Endometrial microvascular endothelial cells (primary cell): ENCODE results near the gene WDR1. TPM values are rescaled to one million over a fixed set of nuclear protein-coding genes. Genes with fewer than 3 reads are reported as not detected.

ENCODE experiments used
- in situ Hi-C: cut with HindIII; loops from 2 replicates; pipeline ENCODE4 v1.10.0; 2017; ENCODE audit warnings: low sequenced_read_pairs, low pct_unique_long_range_greater_than_20kb; ENCODE audit errors: inconsistent ontology term
- total RNA-seq: library from RNA; depleted of rRNA; stranded (reverse); fragments of >200 nt; gene quantifications from one replicate; pipeline ENCODE4 v1.2.3, GENCODE V29; 2015; ENCODE audit errors: inconsistent ontology term

Gene WDR1
- total RNA-seq, 1 donor from 2014 or later: 477 TPM

DNA sequence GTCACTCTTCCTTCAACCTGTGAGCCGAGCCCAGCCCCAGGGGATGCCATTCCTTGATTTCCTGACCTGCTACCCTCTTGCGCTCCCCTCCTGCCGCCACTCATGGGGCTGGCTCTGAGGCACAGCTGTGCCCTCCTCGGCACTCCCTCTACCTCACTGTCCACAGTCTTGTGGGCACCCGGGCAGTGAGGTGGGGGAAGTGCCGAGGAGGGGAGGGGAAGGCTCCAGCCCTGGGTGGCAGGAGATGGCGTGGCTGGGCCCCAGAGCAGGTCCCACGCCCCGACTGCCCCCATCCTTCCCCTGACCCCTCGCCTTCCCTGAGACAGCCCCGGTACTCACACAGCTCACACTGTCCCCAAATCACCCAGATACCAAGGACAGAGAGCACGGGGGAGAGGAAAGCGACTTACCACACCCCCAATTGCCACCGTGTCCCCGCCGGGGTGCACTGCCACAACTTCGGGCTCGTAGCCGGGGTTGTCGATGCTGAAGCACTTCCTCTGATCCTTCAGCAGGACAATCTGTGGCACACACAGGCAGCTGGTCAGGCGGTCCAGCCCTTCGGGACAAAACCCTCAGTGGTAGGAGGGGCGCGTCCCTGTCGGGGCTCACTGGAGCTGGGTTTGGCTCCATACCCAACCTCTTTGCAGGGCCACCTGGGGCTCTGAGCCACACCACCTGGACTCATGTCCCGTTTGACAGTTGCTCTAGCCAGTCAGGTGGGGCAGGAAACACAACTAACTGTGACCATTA is 37.9 kb downstream of the WDR1 start:
- in situ Hi-C loops: no loop called here

- in situ Hi-C loops: no loop called here
Measured at GRCh38 chr4:10077483-10078335, 38.9 kb downstream of the WDR1 start.

DNA sequence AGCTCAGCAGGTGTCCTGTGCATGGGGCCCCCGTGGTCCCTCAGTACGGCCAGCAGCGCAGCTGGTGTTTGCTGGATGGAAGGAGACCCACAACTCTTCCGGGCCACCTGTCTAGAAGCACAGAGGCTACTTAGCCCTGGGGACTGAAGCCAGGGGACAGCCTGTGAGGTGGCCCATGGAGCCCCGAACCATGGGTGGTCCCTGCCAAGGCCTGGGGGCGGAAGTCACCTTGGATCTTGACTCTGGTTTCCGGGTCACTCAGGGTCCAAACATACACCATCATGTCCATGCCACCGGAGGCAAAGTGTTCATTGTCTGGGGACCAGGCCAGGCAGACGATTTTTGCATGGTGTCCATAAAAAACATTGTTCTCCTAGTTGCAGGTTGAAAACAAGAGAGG is 39.5 kb downstream of the WDR1 start:
- in situ Hi-C loops: no loop called here

- in situ Hi-C loops: no loop called here
Measured at GRCh38 chr4:10075953-10076391, 40.6 kb downstream of the WDR1 start.

DNA sequence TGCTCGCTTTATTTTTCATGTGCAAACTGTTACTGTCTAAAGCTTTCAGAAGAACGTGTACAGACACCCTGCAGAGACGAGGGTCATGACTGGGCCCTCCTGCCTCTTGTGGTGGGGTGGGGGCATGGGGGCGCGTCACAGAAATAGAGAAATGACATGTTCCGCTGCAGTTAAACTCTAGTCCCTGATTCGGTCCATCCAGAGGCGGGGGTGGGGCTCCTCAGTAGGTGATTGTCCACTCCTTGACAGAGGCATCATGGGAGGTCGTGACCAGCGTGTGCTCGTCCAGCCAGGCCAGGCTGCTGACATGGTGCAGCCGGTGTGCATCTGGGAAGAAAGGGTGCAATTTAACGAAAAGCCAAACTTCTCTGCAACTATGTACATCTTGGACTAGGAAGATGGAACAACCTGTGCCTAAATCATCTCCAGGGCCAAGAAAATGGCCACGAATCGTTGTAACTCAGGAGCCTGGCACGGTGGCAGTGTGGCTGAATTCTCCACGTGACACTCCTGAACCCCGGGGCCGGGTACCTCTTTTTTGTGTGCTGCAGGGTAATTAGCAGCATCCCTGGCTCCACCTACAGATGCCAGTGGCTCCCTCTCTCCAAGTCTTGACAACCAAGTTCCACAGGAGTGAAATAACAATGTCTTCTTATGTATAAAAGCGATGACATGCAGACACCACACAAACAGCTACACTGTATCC is 41.3 kb downstream of the WDR1 start:
- in situ Hi-C loops: no loop called here

- in situ Hi-C loops: no loop called here
Measured at GRCh38 chr4:10074767-10075105, 41.9 kb downstream of the WDR1 start.

GRCh38 chr4:10074076-10074766 is 42.4 kb downstream of the WDR1 start:
- in situ Hi-C loops: no loop called here

DNA sequence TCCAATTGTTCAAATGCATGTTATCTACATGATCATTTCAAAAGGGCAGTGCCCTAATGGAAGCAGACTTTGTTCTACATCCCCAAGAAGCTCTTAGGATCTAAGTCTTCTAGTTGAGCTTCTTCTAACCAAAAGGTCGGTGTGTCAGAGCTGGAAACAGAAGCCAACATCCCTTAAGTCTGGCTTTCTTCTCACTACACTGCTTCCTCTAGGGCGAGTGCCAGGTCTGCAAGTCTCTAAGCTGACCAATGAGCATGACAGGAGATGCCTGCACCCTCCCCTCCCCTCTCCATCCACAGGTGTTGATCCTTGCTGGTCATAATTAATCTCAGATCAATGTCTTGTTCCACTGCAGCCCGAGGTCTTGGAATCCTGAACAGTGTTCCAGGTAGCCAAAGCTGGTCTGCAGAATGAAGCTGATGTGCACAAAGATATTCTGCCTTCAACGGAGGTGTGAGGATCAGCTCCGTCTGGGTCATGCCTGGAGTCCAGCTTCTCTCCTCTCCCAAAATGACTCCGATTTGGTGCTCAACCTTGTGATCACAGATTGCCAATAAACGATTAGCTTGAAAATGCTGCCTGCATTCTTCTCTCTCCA is 44.1 kb downstream of the WDR1 start:
- in situ Hi-C loops: no loop called here

- in situ Hi-C loops: no loop called here
Measured at GRCh38 chr4:10069075-10069642, 47.4 kb downstream of the WDR1 start.

DNA sequence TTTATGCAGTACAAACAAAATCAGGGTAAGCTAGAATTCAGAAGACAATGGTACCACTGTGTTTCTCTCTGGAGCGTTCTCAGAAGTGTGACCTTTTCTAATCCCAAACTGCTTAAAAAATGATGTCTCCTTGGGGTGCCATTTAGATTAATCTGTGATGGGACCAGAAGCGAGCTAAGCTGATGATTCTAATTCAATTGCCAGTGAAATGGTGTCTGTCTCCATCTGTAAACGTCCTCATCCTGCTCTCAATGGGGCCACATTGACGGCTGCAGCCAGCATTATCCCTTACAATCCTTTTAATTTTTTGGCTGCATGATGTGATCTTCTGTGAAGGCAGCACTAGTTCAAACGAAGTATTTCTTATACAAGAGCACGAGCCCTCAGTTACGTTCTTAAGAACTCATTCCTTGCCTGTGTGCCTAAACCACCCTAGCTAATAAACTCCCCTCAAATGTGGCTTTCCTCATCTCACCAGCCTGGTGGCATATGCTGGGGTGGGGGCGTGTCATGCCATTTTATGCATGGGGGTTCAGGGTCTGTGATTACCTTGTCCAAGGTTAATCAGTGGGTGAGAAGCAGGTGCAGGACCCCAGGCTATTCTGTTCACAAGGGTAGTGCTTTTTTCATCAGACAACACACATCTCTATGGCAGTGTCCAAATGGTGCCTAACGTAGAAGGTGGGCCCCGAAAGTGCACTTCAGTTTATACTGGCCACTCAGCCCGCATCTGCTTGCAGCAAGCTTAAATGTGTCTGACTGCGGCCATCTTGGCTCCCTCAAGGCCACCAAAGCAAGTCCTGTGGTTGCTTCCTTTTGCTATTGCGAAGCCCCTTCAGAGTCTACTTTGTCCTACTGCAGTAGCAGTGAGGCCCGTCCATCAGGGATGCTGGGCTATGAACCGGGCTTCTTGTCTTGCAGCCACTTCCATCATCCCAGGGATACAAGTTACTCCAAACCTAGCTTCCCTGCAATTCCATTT is 49.6 kb downstream of the WDR1 start:
- in situ Hi-C loops: no loop called here

DNA sequence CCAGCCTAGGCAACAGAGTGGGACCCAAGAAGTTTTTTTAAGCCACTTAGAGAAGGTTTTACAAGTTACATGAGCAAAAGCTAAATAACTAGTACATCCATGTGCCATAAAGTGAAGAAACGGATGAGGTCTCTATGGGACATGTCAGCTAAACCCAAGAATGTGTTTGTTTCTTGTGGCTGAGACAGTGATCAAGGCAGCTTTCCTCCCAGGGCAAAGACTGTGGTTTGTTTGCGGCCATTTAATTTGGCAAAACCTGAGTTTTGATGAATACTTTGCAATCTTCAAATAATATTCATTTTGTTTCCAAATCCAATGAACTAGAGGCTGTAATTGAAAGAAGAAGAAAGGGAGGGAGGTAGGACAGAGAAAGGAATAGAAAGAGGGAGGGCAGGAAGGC is 50.4 kb downstream of the WDR1 start:
- in situ Hi-C loops: no loop called here

DNA sequence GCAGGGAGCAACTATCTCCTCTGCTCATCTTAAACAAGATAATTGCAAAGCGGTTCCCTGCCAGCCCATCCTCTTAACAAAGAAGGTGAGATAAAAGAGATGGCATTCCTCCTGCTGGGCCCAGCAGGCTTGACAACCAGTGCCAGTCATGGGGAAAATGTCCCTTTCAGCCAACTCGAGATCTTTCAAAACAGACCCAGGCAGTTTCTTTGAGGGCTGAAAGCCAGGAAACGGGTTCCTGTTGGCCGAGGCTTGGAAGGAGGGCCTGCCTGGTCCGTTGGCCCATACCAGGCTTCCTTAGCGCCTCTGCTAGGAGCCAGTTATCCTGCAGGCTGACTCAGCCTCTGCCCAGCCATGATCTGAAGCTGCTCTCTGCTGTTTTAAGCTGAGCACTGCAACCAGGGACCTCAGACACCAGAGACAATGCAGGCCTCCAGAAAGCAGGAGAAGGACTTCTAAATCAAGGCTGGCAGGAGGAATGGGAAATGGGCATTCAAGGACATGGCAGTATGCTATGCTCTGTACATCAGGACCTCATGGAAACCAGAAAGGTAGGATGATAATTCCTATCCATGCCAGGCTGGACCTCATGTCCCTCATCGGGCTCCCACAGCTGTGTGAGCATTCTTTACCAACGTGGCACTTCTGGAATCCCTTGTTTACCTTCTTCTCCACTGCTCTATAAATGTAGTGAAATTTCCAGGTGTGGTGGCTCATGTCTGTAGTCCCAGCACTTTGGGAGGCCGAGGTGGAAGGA is 52.9 kb downstream of the WDR1 start:
- in situ Hi-C loops: no loop called here

DNA sequence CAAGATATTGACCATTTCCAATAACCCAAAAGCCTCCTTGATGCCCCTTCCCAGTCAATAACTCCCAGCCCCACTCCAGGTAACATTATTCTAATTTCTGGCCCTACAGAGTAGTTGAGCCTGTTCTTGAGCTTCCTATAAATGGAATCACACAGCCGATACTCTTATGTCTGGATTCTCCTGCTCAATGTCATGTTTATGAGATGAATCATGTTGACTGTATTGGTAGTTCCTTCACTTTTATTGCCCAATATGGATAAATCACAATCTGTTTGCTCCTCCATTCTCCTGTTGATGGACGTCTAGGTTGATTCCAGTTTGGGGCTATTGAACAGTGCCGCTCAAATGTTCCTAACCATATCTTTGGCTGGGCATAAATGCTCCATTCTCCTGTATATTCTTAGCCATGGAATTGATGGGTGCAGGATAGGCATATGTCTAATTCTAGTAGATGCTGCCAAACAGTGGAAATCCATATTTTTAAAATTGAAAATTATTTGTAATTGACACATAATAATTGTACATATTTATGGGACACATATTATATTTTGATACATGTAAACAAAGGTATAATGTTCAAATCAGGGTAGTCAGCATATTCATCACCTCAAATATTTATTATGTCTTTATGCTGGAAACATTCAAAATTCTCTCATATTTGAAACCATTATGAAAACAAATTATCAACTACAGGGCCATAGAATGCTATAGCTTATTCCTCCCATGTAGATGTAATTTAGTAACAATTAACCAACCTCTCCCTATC is 54.8 kb downstream of the WDR1 start:
- in situ Hi-C loops: no loop called here

DNA sequence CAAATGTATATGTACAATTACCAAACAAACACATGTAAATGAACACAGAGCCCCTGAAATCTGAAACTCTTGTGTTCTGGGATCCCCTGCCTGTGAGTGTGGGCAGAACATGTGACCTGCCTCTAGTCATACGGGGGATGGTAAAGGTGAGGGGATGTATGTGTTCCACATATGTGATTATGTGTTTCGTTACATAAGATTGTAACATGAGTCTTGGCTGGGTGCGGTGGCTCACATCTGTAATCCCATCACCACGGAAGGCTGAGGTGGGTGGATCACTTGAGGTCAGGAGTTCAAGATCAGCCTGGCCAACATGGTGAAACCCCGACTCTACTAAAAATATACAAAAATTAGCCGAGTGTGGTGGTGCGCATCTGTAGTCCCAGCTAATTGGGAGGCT is 58.2 kb downstream of the WDR1 start:
- in situ Hi-C loops: no loop called here

- in situ Hi-C loops: no loop called here
Measured at GRCh38 chr4:10057023-10057395, 59.6 kb downstream of the WDR1 start.

- in situ Hi-C loops: no loop called here
Measured at GRCh38 chr4:10056334-10057022, 60.1 kb downstream of the WDR1 start.
